Peyer's patch (tissue), 4 donors: Measurements from ENCODE around the gene MB21D2.

Experiments
- CTCF ChIP-seq, 6 experiments: fragments of 450-650 bp in 4 of 6; fragments of 200-600 bp in 2 of 6; sonication (generic) in 1 of 6; IDR thresholded peaks; one replicate each; pipeline ENCODE4 v1.5.1; 2017 to 2019; ENCODE audit warnings: antibody characterized with exemption in 6 of 6, mild to moderate bottlenecking in 3 of 6, moderate library complexity in 1 of 6
- POLR2A ChIP-seq, 2 donors: fragments of 450-650 bp; IDR thresholded peaks; one replicate each; pipeline ENCODE4 v1.5.1; 2017; ENCODE audit warnings: antibody characterized with exemption in 2 of 2, mild to moderate bottlenecking in 2 of 2, moderate library complexity in 2 of 2

- TF ChIP-seq CTCF (IDR thresholded peaks at IDR 0.05) (no peak), POLR2A (IDR thresholded peaks at IDR 0.05) (no peak)
Measured at GRCh38 chr3:192870822-192871221, 46.8 kb downstream of the MB21D2 start.
